Stomach smooth muscle (tissue), 2 donors: Measurements from ENCODE around the gene CDH4.

Experiments
- H3K27ac ChIP-seq: one replicate; pipeline ENCODE4 v1.7.0; 2013; ENCODE audit warnings: mild to moderate bottlenecking, low read length, inconsistent platforms
- H3K27me3 ChIP-seq, 2 donors: one replicate each; pipeline ENCODE4 v1.7.0; 2013; ENCODE audit warnings: low read length in 2 of 2; ENCODE audit not compliant: insufficient read depth in 2 of 2, control insufficient read depth in 1 of 2
- H3K36me3 ChIP-seq, 2 donors: one replicate each; pipeline ENCODE4 v1.7.0; 2013; ENCODE audit warnings: low read length in 2 of 2; ENCODE audit not compliant: control insufficient read depth in 2 of 2, insufficient read depth in 2 of 2
- H3K4me1 ChIP-seq: one replicate; pipeline ENCODE4 v1.7.0; 2013; ENCODE audit warnings: low read length; ENCODE audit not compliant: control insufficient read depth, insufficient read depth
- H3K4me3 ChIP-seq, 2 donors: one replicate each; pipeline ENCODE4 v1.7.0; 2013; ENCODE audit warnings: low read length in 2 of 2
- H3K9ac ChIP-seq, 2 donors: one replicate each; pipeline ENCODE4 v1.7.0; 2013; ENCODE audit warnings: low read length in 2 of 2, mild to moderate bottlenecking in 1 of 2
- H3K9me3 ChIP-seq, 2 donors: one replicate each; pipeline ENCODE4 v1.7.0; 2013; ENCODE audit warnings: low read length in 2 of 2; ENCODE audit not compliant: control insufficient read depth in 2 of 2
- donor health status: healthy.
- donor health status: Pancreatic carcinoma.

Gene CDH4

DNA sequence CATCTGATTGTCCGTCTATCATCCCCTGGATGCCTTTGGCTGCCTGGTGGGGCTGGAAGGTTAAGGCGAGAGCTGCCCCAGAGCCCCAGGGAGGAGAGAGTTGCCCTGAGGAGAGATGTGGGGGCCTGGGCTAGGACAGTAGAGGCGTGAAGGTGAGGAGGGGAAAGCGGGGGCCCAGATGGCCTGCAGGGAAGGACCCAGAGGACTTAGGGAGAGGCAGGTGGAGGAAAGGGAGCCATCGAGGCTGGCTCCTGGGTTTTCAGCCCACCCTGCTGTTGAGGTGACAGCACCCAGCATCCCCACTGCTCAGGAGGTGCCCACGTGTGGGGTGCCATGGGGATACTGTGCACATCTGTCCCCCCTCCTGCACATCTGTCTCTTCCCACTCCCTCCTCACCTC is 539.9 kb downstream of the CDH4 start:
- no peak overlapping the region for H3K9ac ChIP-seq
- no peak overlapping the region for H3K4me3 ChIP-seq
- no peaks in the 10 kb centered on the region for H3K9me3 ChIP-seq
- H3K4me1 ChIP-seq, result no peaks in the 10 kb centered on the region
- H3K36me3 ChIP-seq, result no peaks in the 10 kb centered on the region
- peaks cover 3 to 4% of the 10 kb centered on the region in 2 donors for H3K27me3 ChIP-seq
- no peak overlapping the region for H3K27ac ChIP-seq

DNA sequence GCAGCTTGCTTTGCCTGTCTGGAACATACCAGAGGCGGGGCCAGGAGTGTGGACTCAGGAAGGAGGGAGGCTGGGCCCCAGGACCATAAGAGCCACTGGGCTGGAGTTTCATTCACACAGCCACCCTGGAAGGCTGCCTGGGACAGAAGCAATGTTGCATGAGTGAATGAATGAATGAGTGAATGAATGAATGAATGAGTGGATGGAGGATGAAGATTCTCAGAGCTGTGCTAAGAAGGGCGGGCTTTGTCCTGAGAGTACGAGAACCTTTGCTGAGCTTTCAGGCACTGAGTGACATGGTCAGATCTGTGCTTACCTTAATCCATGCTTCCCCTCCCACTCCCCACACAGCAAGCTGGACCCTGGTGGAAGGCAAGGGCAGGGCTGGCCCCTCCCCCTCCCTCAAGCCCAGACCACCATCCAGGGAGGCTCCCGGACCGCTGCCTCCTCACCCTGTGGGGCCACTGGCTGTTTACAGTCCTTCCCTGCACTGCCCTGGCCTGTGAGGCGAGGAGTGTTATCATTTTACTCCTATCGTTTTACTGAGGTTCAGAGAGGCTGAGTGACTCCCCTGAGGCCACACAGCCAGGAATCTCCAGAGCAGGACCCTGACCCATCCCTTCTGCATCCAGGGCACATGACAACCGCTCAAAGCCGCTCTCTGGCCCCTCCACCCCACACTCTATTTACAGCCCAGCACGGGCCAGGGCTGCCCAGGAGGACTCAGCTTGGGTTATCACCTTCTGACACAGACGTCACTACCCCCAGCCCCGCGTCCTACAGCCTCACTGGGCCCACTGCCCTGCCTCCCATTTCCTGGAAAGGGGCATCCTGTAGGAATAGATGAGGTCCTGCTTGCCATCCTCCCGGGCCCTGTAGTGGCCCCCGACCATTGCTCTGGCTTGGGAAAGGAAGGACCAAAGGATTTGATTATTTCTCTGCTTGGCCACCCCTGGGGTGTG is 543.9 kb downstream of the CDH4 start:
- Histone ChIP-seq H3K36me3 (no peaks in the 10 kb centered on the region), H3K4me3 (no peak overlapping the region), H3K4me1 (no peaks in the 10 kb centered on the region), H3K27me3 (peaks cover 0 to 4% of the 10 kb centered on the region in 2 donors), H3K9ac (no peak overlapping the region), H3K9me3 (no peaks in the 10 kb centered on the region), H3K27ac (no peak overlapping the region)

DNA sequence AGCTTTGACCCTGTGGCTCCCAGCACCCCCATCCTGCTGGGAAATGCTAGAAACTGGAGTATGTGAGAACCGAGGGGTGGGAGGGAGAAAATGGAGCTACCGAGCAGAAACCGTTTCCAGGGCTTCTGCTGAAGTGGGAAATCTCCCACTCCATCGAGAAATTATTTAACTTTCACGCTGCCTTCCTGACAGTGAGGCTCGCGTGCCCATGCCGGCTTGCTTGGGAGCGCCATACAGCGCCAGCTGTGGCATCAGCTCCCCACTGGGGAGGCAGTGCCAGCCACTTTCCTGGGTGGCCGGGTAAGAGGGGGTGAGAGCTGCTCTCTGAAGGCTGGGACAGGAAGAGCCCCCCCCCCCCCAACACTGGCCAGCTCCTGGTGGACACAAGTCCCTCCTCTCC is 544.7 kb downstream of the CDH4 start:
- H3K9me3 ChIP-seq, result no peaks in the 10 kb centered on the region
- no peak overlapping the region for H3K9ac ChIP-seq
- no peaks in the 10 kb centered on the region for H3K36me3 ChIP-seq
- peaks cover 0 to 4% of the 10 kb centered on the region in 2 donors for H3K27me3 ChIP-seq
- no peaks in the 10 kb centered on the region for H3K4me1 ChIP-seq
- H3K27ac ChIP-seq, result no peak overlapping the region
- no peak overlapping the region for H3K4me3 ChIP-seq

DNA sequence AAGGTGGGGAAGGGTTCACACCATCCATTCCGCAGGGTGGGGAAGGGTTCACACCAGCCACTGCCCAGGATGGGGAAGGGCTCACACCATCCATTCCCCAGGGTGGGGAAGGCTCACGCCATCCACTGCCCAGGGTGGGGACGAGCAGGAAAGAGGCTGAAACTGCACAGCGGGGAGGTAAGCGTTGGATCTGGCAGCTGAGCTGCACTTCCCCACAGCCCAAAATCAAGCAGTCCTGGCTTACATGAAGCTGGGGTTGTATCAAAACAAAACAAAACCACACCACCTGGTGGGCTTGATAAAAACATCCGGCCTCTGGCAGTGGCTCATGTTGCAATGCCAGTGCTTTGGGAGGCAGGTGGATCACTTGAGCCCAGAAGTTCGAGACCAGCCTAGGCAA is 545.1 kb downstream of the CDH4 start:
- Histone ChIP-seq H3K36me3 (no peaks in the 10 kb centered on the region), H3K9ac (no peak overlapping the region), H3K4me3 (no peak overlapping the region), H3K9me3 (no peaks in the 10 kb centered on the region), H3K27ac (no peak overlapping the region), H3K4me1 (no peaks in the 10 kb centered on the region), H3K27me3 (peaks cover 0 to 4% of the 10 kb centered on the region in 2 donors)

DNA sequence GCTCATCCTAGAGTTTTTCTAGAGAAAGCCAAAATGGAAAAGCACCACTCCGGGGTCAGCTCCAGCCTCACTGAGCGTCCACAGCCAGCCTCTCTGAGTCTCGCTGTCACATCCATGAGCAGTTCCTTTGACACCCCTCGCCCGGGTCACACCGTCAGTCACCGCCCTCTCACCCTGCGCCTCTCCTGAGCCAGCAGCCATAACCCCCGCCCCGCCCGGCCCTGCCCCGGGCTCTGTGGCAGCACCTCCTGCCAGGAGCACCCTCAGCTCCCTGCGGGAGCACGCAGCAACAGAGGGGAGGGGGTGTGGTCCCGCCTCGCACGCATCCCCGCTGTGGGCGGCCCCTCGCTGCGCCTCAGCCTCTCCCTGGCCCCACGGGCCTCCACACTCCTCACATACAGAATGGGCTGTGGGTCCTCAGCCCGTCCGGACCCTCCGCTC is 545.9 kb downstream of the CDH4 start:
- H3K27me3 ChIP-seq, result peaks cover 0 to 4% of the 10 kb centered on the region in 2 donors

DNA sequence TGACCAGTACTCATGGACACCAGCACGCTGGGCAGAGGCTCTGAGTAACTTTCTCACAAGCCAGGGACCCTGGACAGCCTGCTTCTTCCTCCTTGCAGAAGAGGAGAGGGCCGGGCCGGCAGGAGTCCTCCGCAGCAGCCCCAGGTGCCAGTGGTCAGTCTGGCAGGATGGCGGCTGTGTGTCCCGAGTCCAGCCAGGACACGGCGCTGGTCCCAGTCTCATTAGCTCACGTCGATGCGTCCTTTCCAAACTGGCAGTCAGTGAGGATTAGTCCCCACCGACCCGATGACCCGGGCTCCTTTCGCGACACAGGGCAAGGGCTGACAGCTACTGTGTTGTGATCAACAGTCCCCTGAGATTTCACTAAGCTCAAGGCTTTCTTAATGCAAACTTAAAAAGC is 546.6 kb downstream of the CDH4 start:
- no peaks in the 10 kb centered on the region for H3K36me3 ChIP-seq
- H3K9me3 ChIP-seq, result no peaks in the 10 kb centered on the region
- no peak overlapping the region for H3K9ac ChIP-seq
- peaks cover 9% of the 10 kb centered on the region for H3K4me1 ChIP-seq
- H3K27ac ChIP-seq, result no peak overlapping the region
- peaks cover 0 to 4% of the 10 kb centered on the region in 2 donors for H3K27me3 ChIP-seq
- H3K4me3 ChIP-seq, result no peak overlapping the region

More for the DNA sequence above, 545.9 kb downstream of the CDH4 start:
- no peak overlapping the region for H3K4me3 ChIP-seq
- H3K9ac ChIP-seq, result no peak overlapping the region
- H3K9me3 ChIP-seq, result no peaks in the 10 kb centered on the region
- peaks cover 3% of the 10 kb centered on the region for H3K4me1 ChIP-seq
- H3K36me3 ChIP-seq, result no peaks in the 10 kb centered on the region
- no peak overlapping the region for H3K27ac ChIP-seq

DNA sequence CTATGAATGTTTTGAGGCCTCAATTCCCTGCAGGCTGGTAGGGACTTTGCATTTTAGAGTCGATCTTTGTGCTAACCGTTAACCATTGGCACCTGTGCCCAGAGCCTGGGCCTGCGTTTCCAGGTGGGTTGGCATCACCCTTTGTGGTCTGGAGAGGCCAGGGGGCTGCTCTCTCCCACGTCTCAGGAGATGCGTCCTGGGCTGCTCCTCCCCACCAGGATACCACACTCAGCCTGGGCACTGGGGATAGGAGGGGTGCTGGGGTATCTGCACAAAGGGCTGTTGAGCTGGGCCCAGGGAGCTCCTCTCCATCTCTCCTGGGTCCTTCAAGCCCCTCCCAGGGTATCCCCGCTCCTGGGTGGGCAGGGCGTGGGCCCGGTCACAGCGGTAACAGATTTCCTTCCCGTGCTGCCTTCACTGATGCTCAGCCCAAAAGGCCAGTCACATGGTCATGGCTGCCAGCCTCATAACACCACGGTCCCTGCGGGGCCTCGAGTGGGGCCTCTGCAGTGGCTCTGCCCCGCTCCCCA is 547.4 kb downstream of the CDH4 start:
- H3K27me3 ChIP-seq, result peaks cover 0 to 4% of the 10 kb centered on the region in 2 donors

DNA sequence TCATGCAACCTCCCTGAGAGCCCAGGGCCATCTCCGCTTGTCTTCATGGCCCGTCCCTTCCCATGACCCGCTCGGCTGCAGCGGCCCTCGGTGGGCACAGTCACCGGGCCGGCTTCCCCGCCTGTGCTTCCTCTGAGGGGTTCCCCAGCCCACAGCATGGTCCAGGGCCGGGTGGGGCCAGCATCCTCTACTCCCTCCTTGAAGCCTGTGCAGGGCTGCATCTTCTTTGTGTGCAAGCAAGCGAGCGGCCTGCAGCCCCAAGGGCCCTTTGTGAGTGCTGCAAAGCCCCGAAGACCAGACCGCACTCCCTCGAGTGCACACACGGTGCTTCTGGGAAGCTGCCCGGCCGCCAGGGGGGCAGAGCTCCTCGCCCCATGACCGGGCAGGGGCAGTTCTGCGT is 547.9 kb downstream of the CDH4 start:
- H3K27me3 ChIP-seq, result peaks cover 0 to 4% of the 10 kb centered on the region in 2 donors
- no peak overlapping the region for H3K4me3 ChIP-seq
- no peak overlapping the region for H3K27ac ChIP-seq
- peaks cover 15% of the 10 kb centered on the region for H3K4me1 ChIP-seq
- H3K9ac ChIP-seq, result no peak overlapping the region
- no peaks in the 10 kb centered on the region for H3K36me3 ChIP-seq
- no peaks in the 10 kb centered on the region for H3K9me3 ChIP-seq

More for the DNA sequence above, 547.4 kb downstream of the CDH4 start:
- Histone ChIP-seq H3K4me1 (peaks cover 15% of the 10 kb centered on the region), H3K27ac (no peak overlapping the region), H3K4me3 (no peak overlapping the region), H3K9me3 (no peaks in the 10 kb centered on the region), H3K36me3 (no peaks in the 10 kb centered on the region), H3K9ac (no peak overlapping the region)

DNA sequence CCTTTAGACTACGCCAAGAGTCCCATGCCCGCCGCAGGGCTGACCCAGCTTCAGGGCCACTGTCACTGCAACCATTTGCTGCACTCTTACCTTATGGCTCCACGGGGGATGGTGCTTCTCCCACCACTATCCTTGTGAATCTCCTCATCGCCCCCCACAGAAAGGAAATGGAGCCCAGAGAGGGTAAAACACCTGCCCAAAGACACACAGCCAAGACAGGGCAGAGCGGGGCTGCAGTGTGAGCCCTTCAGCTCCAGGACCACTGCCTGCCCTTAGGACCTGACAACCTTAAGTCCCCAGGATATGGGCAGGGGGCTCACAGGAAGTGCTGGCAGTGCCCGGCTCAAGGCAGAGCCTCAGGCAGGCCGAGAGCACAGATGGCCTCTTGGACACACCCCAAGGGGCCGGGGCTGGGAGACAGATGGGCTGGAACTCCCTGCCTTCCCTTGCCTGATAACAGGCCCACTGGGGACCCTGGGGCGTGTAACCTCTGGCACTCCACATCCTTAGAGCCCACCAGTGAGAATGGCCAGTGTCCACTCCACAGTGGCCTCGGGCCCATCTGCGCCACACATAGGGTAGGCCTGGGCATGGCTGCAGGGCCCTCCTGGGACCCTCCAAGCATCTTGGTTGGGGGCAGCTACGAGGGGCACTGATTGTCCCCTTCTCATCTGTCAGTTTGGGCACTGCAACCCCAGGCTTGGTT is 548.5 kb downstream of the CDH4 start:
- Histone ChIP-seq H3K9ac (no peak overlapping the region), H3K27me3 (peaks cover 0 to 4% of the 10 kb centered on the region in 2 donors), H3K4me3 (no peak overlapping the region), H3K27ac (no peak overlapping the region), H3K9me3 (no peaks in the 10 kb centered on the region), H3K4me1 (peaks cover 15% of the 10 kb centered on the region), H3K36me3 (no peaks in the 10 kb centered on the region)

DNA sequence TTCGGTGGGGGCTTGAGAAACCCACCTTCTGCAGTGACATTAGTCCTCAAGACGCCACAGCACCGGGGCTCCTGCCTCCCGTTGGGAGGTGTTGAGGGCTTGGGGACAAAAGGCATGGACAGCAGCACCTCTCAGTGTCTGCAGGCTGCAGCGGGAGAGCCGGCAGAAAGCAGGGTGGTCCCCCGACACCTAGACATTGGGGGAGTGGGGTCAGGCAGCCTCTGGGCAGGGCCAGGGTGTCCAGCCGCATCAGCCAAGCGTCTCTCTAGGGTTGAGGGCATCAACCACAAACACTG is 549.0 kb downstream of the CDH4 start:
- no peak overlapping the region for H3K27ac ChIP-seq
- H3K4me1 ChIP-seq, result peaks cover 15% of the 10 kb centered on the region
- H3K36me3 ChIP-seq, result no peaks in the 10 kb centered on the region
- H3K27me3 ChIP-seq, result peaks cover 2 to 3% of the 10 kb centered on the region in 2 donors
- no peaks in the 10 kb centered on the region for H3K9me3 ChIP-seq
- H3K4me3 ChIP-seq, result no peak overlapping the region
- no peak overlapping the region for H3K9ac ChIP-seq
